GM13976 (cell line): Measurements from ENCODE around the gene ZNF805.

Source experiments
- DNase-seq: peaks from one replicate; pipeline ENCODE4 v3.0.0; 2012; ENCODE audit warnings: low spot score
- in situ Hi-C: fragments of 300-500 bp; cut with MboI; formaldehyde crosslinking; loops from one replicate; pipeline ENCODE4 v1.12.0; 2022; ENCODE audit warnings: low sequenced_read_pairs, mixed read lengths, inconsistent platforms; ENCODE audit not compliant: unreplicated experiment
- TF ChIP-seq, protein P1 (sequence below): IDR thresholded peaks from 2 replicates; pipeline ENCODE4 v1.5.1; 2012; ENCODE audit warnings: borderline replicate concordance, mild to moderate bottlenecking; ENCODE audit not compliant: insufficient read depth; ENCODE audit errors: extremely low read depth, missing control alignments, control extremely low read depth

The ZNF805 gene

DNA sequence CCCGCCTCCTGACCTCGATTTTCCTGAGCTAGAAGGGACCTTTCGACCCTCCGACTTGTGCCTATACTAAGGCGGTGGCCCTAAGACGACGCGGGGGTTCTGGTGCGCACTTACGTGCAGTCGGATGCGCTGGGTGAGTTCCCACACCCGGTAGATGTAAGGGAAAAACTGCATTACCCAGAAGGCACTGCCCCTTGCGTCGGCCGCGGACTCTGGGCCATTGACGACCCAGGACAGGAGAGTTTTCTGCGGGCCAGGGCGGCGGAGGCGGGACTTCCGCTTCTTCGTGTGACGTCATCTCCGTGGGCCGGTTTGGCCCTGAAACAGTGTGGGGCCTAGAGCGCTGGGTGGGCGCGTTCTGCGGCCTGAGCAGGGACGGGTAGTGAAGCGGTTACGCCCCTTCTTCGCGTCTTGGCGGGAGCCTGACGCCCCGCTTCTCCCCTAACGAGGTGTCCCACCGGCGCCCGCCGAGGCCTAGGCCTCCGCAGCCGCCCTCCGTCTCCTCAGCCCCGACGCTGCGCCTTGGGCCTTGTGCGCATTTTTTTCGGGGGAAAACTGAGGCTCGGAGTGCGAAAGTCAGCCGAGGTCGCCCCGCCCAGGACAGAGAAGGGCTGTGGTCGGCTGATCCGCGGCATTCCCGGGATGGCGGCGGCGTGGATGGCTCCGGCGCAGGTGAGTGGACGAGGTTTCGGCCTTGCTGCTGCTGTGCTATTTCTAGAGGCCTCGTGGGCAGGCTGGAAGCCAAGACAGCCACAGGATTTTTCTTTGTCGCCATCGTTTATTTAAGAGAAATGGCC, 39.9 kb downstream of the ZNF805 start, which contains the start of gene ZNF460:
ZNF460 (plus strand) TSS at position 321 of the 797 bp plus-strand sequence; CDS start at position 643, 322 bp downstream.
- TF ChIP-seq, protein P1, sequence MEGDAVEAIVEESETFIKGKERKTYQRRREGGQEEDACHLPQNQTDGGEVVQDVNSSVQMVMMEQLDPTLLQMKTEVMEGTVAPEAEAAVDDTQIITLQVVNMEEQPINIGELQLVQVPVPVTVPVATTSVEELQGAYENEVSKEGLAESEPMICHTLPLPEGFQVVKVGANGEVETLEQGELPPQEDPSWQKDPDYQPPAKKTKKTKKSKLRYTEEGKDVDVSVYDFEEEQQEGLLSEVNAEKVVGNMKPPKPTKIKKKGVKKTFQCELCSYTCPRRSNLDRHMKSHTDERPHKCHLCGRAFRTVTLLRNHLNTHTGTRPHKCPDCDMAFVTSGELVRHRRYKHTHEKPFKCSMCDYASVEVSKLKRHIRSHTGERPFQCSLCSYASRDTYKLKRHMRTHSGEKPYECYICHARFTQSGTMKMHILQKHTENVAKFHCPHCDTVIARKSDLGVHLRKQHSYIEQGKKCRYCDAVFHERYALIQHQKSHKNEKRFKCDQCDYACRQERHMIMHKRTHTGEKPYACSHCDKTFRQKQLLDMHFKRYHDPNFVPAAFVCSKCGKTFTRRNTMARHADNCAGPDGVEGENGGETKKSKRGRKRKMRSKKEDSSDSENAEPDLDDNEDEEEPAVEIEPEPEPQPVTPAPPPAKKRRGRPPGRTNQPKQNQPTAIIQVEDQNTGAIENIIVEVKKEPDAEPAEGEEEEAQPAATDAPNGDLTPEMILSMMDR, result no peak
- peak; percentile 95 for DNase-seq
- in situ Hi-C loops, result no loop called here

DNA sequence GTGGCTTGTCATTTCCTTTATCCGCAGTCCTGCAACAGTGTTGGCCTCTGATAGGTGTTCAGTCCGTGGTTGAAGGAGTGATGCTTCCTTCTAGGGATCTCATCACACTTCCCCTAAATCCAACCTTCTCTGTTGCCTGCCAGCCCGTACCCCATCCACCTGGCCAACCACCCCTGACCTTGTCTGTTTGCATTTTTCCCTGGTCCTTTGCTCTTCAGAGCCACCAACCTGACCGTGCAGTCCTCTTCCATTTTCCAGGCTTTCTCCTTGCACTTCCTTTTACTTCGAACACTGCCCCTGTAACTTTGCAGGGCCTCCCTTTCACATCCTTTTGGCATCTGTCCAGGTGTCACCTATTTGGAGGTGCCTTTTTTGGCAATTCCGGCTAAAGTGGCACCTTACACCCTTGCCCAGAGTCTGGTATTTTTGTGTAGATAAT, 40.5 kb downstream of the ZNF805 start:
- TF ChIP-seq, protein P1, result no peak
- in situ Hi-C loops, result no loop called here
- peak; percentile 27 for DNase-seq

GRCh38 chr19:57282011-57282643, 41.7 kb downstream of the ZNF805 start:
- in situ Hi-C loops, result no loop called here
- TF ChIP-seq, protein P1, result no peak
- DNase-seq, result peak; percentile 24

DNA sequence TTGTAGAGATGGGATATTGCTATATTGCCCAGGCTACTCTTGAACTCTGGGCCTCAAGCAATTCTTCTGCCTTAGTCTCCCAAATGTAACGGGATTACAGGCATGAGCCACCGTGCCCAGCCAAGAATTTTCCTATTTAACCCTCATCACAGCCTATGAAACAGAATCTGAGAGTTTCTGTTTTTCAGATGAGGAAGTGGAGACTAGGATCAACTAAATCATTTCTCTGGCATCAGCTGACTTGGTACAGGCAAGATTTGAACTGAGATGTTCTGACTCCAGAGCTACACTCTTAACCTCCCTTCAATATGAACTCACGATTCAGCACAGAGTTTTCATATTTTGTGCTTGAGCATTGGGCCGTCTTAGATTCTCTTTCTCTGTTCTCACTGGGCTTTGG, 47.9 kb downstream of the ZNF805 start:
- DNase-seq, result no peak
- TF ChIP-seq, protein P1, result no peak
- in situ Hi-C loops, result no loop called here

- TF ChIP-seq, protein P1, result no peak
- in situ Hi-C loops, result no loop called here
- no peak for DNase-seq
Observed at GRCh38 chr19:57290970-57291369, 50.5 kb downstream of the ZNF805 start.

DNA sequence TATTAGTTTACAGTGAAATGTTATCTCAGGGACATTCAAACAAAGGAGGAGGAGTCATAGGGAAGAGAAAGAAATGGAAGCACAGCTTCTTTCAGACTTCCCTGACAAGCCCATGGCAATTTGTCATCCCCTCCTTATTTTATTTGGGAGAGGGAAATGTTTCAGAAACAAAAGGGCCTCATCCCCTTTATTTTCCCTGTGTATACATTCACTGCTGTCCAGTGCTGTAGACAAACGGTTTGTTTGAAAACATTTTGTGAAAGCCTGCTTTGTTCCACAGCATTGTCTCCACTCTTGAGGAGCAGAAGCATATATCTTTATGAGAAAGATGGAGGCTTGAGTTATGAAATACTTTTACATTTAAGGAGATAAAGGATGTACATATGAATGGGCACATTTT, 52.1 kb downstream of the ZNF805 start:
- TF ChIP-seq, protein P1, result no peak

More for the DNA sequence above, 52.1 kb downstream of the ZNF805 start:
- in situ Hi-C loops, result no loop called here
- DNase-seq, result no peak
